ENCODE data around the gene TMPRSS6. TPM values are rescaled to one million over a fixed set of nuclear protein-coding genes. Genes with fewer than 3 reads are reported as not detected.

The TMPRSS6 gene
- total and polyA plus RNA-seq, 2 donors from 2014 or later = 1.4 TPM; not detected in 1

DNA sequence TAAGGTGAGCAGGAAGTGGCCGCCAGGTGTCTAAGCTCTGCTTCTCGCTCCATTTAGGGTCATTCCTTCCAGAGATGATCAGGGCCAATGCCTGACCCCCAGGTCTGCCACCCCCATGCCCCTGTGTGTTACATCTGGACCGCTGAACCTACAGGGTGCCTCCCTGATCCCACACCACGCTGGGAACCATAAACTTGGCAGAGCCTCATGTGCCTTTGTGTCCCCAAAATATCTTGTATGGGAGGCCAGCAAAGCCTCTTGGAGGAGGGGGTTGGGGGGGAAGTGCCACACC lies 94.0 kb downstream of the TMPRSS6 start:
- H3K4me3 ChIP-seq (ENCODE audit: low read length in 3 of 3) = no peak overlapping the region
- DNase-seq = peak in 1 of 5 donors; percentile 33
- intact Hi-C loops (cut with DNase I) = no loop called here
- no peaks in the 10 kb centered on the region for H3K9me3 ChIP-seq (ENCODE audit: control insufficient read depth in 2 of 3, insufficient read depth in 1 of 3, low read length in 3 of 3)
- H3K9ac ChIP-seq (ENCODE audit: low read length in 3 of 3) = no peak overlapping the region
- H3K36me3 ChIP-seq (ENCODE audit: control insufficient read depth in 2 of 3, insufficient read depth in 3 of 3, low read length in 3 of 3) = no peaks in the 10 kb centered on the region
- no peak for FAIRE-seq
- TF ChIP-seq, protein P1, sequence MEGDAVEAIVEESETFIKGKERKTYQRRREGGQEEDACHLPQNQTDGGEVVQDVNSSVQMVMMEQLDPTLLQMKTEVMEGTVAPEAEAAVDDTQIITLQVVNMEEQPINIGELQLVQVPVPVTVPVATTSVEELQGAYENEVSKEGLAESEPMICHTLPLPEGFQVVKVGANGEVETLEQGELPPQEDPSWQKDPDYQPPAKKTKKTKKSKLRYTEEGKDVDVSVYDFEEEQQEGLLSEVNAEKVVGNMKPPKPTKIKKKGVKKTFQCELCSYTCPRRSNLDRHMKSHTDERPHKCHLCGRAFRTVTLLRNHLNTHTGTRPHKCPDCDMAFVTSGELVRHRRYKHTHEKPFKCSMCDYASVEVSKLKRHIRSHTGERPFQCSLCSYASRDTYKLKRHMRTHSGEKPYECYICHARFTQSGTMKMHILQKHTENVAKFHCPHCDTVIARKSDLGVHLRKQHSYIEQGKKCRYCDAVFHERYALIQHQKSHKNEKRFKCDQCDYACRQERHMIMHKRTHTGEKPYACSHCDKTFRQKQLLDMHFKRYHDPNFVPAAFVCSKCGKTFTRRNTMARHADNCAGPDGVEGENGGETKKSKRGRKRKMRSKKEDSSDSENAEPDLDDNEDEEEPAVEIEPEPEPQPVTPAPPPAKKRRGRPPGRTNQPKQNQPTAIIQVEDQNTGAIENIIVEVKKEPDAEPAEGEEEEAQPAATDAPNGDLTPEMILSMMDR (IDR thresholded peaks at IDR 0.05; ENCODE audit: borderline replicate concordance, extremely low read depth, insufficient read depth) = no peak
- peaks cover 0 to 15% (median 7%) of the 10 kb centered on the region in 3 donors for H3K4me1 ChIP-seq (ENCODE audit: control insufficient read depth in 2 of 3, insufficient read depth in 2 of 3, low read depth in 1 of 3, low read length in 3 of 3)
- H3K27ac ChIP-seq (ENCODE audit: low read depth in 2 of 2, low read length in 2 of 2) = no peak overlapping the region
- no peaks in the 10 kb centered on the region for H3K27me3 ChIP-seq (ENCODE audit: control insufficient read depth, insufficient read depth, low read length)

Other genes starting within 250 kb of the TMPRSS6 start
- 19.4 TPM for gene NCF4, start 248.7 kb downstream of the TMPRSS6 start, total RNA-seq
- gene NCF4, start 248.7 kb downstream of the TMPRSS6 start, polyA plus RNA-seq (ENCODE audit: insufficient read depth, low read depth, low replicate concordance) = 4.7 TPM
- gene CSF2RB, start 196.1 kb downstream of the TMPRSS6 start, total RNA-seq = 11.4 TPM
- 1.0 TPM for gene CSF2RB, start 196.1 kb downstream of the TMPRSS6 start, polyA plus RNA-seq (ENCODE audit: insufficient read depth, low read depth, low replicate concordance)
- 48.7 TPM for gene TST, start 90.3 kb downstream of the TMPRSS6 start, total RNA-seq
- gene TST, start 90.3 kb downstream of the TMPRSS6 start, polyA plus RNA-seq (ENCODE audit: insufficient read depth, low read depth, low replicate concordance) = 283 TPM
- 44.4 TPM for gene MPST, start 90.0 kb downstream of the TMPRSS6 start, total RNA-seq
- gene MPST, start 90.0 kb downstream of the TMPRSS6 start, polyA plus RNA-seq (ENCODE audit: insufficient read depth, low read depth, low replicate concordance) = 167 TPM
- gene KCTD17, start 58.0 kb downstream of the TMPRSS6 start, total RNA-seq = 13.9 TPM
- 9.6 TPM for gene KCTD17, start 58.0 kb downstream of the TMPRSS6 start, polyA plus RNA-seq (ENCODE audit: insufficient read depth, low read depth, low replicate concordance)
- 7.6 TPM for gene IL2RB, start 40.2 kb upstream of the TMPRSS6 start, total RNA-seq
- gene IL2RB, start 40.2 kb upstream of the TMPRSS6 start, polyA plus RNA-seq (ENCODE audit: insufficient read depth, low read depth, low replicate concordance) = 0.32 TPM
- gene C1QTNF6, start 78.5 kb upstream of the TMPRSS6 start, total RNA-seq = 8.0 TPM
- gene C1QTNF6, start 78.5 kb upstream of the TMPRSS6 start, polyA plus RNA-seq (ENCODE audit: insufficient read depth, low read depth, low replicate concordance) = 3.2 TPM
- gene SSTR3, start 102.8 kb upstream of the TMPRSS6 start, total RNA-seq = 0.13 TPM
- 0.56 TPM for gene SSTR3, start 102.8 kb upstream of the TMPRSS6 start, polyA plus RNA-seq (ENCODE audit: insufficient read depth, low read depth, low replicate concordance)
- gene RAC2, start 134.6 kb upstream of the TMPRSS6 start, total RNA-seq = 38.6 TPM
- 4.5 TPM for gene RAC2, start 134.6 kb upstream of the TMPRSS6 start, polyA plus RNA-seq (ENCODE audit: insufficient read depth, low read depth, low replicate concordance)
- gene CYTH4, start 172.8 kb upstream of the TMPRSS6 start, total RNA-seq = 30.2 TPM
- 1.9 TPM for gene CYTH4, start 172.8 kb upstream of the TMPRSS6 start, polyA plus RNA-seq (ENCODE audit: insufficient read depth, low read depth, low replicate concordance)

Measured in kidney (tissue), 14 donors.